Psoas muscle (tissue), 8 donors: ENCODE data around the gene ABCC11. TPM values are rescaled to one million over a fixed set of nuclear protein-coding genes. Genes with fewer than 3 reads are reported as not detected.

Experiments used
- ATAC-seq, 4 donors: fragments of 200-7000 bp; cut with Tn5 transposase; one replicate each; pipeline ENCODE4 v1.9.1; 2020; ENCODE audit warnings: moderate library complexity in 3 of 4, mild to moderate bottlenecking in 2 of 4
- DNase-seq, 2 donors: peaks; one replicate each; pipeline ENCODE4 v3.0.0-alpha.2; 2020
- H3K27ac ChIP-seq: fragments of 200-600 bp; one replicate; pipeline ENCODE4 v1.8.0; 2022
- H3K27me3 ChIP-seq, 3 donors: fragments of 200-600 bp in 1 of 3; one replicate each; pipeline versions ENCODE4 v1.6.1 to v1.8.0; 2013 to 2022; ENCODE audit warnings: low read length in 2 of 3, mild to moderate bottlenecking in 2 of 3, moderate library complexity in 1 of 3; ENCODE audit not compliant: insufficient read depth in 3 of 3
- H3K36me3 ChIP-seq, 2 donors: fragments of 200-600 bp in 1 of 2; one replicate each; pipeline versions ENCODE4 v1.6.1 to v1.8.0; 2013 to 2022; ENCODE audit warnings: low read depth in 1 of 2, mild to moderate bottlenecking in 1 of 2, moderate library complexity in 1 of 2; ENCODE audit not compliant: insufficient read depth in 1 of 2
- H3K4me1 ChIP-seq: fragments of 200-600 bp; one replicate; pipeline ENCODE4 v1.8.0; 2022
- H3K4me3 ChIP-seq: fragments of 200-600 bp; one replicate; pipeline ENCODE4 v1.8.0; 2022; ENCODE audit warnings: mild to moderate bottlenecking
- H3K9me3 ChIP-seq: fragments of 200-600 bp; one replicate; pipeline ENCODE4 v1.8.0; 2022
- CTCF ChIP-seq: fragments of 200-600 bp; IDR thresholded peaks from one replicate; pipeline ENCODE4 v1.8.0; 2022; ENCODE audit warnings: antibody characterized with exemption
- WGBS, 3 donors: extraction: QIAGEN DNeasy Blood & Tissue Kit; methylation state at CpG; one replicate each; pipeline versions ENCODE4 v1.1.6 to v1.1.7; 2013; 5-methylcytosine and 5-hydroxymethylcytosine counted together
- intact Hi-C, 2 donors: fragments of 100-400 bp; cut with DNase I; formaldehyde crosslinking; loops; one replicate each; pipeline versions ENCODE4 v1.11.0 to v1.14.2; 2022
- polyA plus RNA-seq, 3 donors: library from polyadenylated mRNA; stranded (reverse); fragments of 200-250 nt; gene quantifications; one replicate each; pipeline ENCODE4 v1.2.3, GENCODE V29; 2013
- total RNA-seq, 4 donors: library from RNA; stranded (reverse); fragmentation: NEBNext Ultra II Directional in 2 of 4; extraction: Animal tissue kit (Norgen Biotek cat#: 25700) in 2 of 4; gene quantifications; one replicate each; pipeline versions ENCODE4 v1.2.1 to v1.2.4, GENCODE V29; 2021 to 2023
- donor health status: healthy with polysubstance abuse.
- donor health status: DM: no; HTN: no; CAD: no; lungs with moderate emphysema.
- donor health status: Bipolar disorder and iron deficiency.
- donor health status: healthy.
- donor health status: DM: yes; HTN: yes; CAD: no.
- donor health status: DM: no; HTN: no; CAD: no.
- donor health status: DM: no; HTN: no; CAD: no.
- donor health status: DM: yes; HTN: yes; CAD: no.

Gene ABCC11
- total and polyA plus RNA-seq, 7 donors: 0.05 to 0.22 (median 0.15) TPM; not detected in 1

GRCh38 chr16:48231727-48232492 is 15.4 kb downstream of the ABCC11 start:
- no peaks in the 10 kb centered on the region for H3K9me3 ChIP-seq
- intact Hi-C loops: loop anchor here in 1 of 2 donors (10.0 kb wide), 1 partner anchor 293 kb away; no protein-coding TSS in a partner anchor
- ATAC-seq (no peak), DNase-seq (no peak)
- no peaks in the 10 kb centered on the region for H3K27me3 ChIP-seq
- no peak overlapping the region for H3K27ac ChIP-seq
- WGBS, 3 donors: 61 to 66% (median 63%) methylated on average over 11 of the region's 11 CpGs
- no peaks in the 10 kb centered on the region for H3K4me1 ChIP-seq
- peak; percentile 21 for TF ChIP-seq CTCF
- no peaks in the 10 kb centered on the region for H3K36me3 ChIP-seq
- no peak overlapping the region for H3K4me3 ChIP-seq

DNA sequence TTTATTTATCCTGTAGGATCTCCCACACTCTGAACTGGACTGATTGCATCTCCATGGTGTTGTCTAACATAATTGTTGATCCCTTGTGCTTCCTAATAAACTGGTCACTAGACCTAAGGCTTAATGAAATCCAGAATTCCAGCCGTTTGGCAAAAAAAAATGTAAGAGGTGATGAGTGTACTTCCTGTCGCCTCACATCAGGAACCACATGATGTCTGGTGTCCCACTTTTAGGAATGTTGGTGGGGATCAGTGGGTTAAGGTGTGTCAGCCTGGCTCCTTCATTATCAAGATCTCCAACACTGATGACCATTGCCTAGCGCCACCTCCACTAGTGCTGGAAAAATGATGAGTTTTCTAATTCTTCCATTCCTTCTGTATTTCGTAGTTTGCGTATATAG is 21.9 kb downstream of the ABCC11 start:
- no peak for ATAC-seq
- no peaks in the 10 kb centered on the region for H3K27me3 ChIP-seq
- H3K4me3 ChIP-seq: no peak overlapping the region
- DNase-seq: no peak
- WGBS, 3 donors: 75 to 82% (median 76%) methylated on average over 5 of the region's 5 CpGs
- H3K9me3 ChIP-seq: no peaks in the 10 kb centered on the region
- H3K36me3 ChIP-seq: no peaks in the 10 kb centered on the region
- no peak overlapping the region for H3K27ac ChIP-seq
- no peak for TF ChIP-seq CTCF
- intact Hi-C loops: no loop called here
- H3K4me1 ChIP-seq: no peaks in the 10 kb centered on the region

GRCh38 chr16:48223490-48223889 is 23.8 kb downstream of the ABCC11 start:
- Histone ChIP-seq H3K27me3 (no peaks in the 10 kb centered on the region), H3K27ac (no peak overlapping the region), H3K9me3 (no peaks in the 10 kb centered on the region), H3K36me3 (no peaks in the 10 kb centered on the region), H3K4me3 (no peak overlapping the region), H3K4me1 (no peaks in the 10 kb centered on the region)
- intact Hi-C loops: no loop called here
- DNase-seq (no peak), ATAC-seq (no peak)
- 89 to 95% (median 89%) methylated on average over 4 of the region's 4 CpGs for WGBS, 3 donors
- TF ChIP-seq CTCF: no peak

DNA sequence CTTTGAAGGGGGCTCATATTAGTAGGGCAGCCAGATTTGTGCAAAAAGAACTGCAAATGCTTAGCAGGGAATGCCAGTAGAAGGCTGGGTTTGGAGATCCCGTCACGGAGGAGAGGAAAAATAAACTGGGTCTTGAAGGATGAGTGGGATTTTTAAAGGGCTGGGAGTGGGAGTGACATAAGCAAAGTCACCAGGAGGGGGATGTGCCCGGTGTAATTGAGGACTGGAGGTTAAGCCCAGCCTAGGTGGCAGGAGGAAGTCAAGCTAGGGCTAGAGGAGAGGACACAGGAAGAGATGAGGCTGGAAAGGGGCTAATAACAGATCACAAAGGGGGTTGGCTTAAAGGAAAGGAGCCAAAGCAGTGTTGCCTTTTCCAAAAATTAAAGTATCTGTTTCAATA is 26.4 kb downstream of the ABCC11 start:
- Histone ChIP-seq H3K9me3 (no peaks in the 10 kb centered on the region), H3K4me1 (no peaks in the 10 kb centered on the region), H3K36me3 (no peaks in the 10 kb centered on the region), H3K4me3 (no peak overlapping the region), H3K27me3 (no peaks in the 10 kb centered on the region), H3K27ac (no peak overlapping the region)
- 63 to 72% (median 68%) methylated on average over 3 of the region's 3 CpGs for WGBS, 3 donors
- intact Hi-C loops: no loop called here
- no peak for TF ChIP-seq CTCF
- ATAC-seq: no peak
- DNase-seq: no peak

- intact Hi-C loops: no loop called here
- 89 to 93% (median 92%) methylated on average over 3 of the region's 3 CpGs for whole genome bisulfite sequencing, 3 donors
- DNase-seq (no peak), ATAC-seq (no peak)
- H3K27ac ChIP-seq: no peak overlapping the region
- no peaks in the 10 kb centered on the region for H3K36me3 ChIP-seq
- H3K4me3 ChIP-seq: no peak overlapping the region
- H3K4me1 ChIP-seq: no peaks in the 10 kb centered on the region
- H3K27me3 ChIP-seq: no peaks in the 10 kb centered on the region
- no peak for TF ChIP-seq CTCF
- no peaks in the 10 kb centered on the region for H3K9me3 ChIP-seq
Measured at GRCh38 chr16:48218473-48218872, 28.9 kb downstream of the ABCC11 start.
